Ishikawa (cell line): ENCODE results near the gene CPVL.

Experiments used
- CEBPB ChIP-seq: IDR thresholded peaks from 2 replicates; pipeline ENCODE4 v1.6.1; 2012
- CREB1 ChIP-seq: IDR thresholded peaks from 2 replicates; pipeline ENCODE4 v1.6.1; 2012; ENCODE audit warnings: low read depth
- EGR1 ChIP-seq: IDR thresholded peaks from 2 replicates; pipeline ENCODE4 v1.6.1; 2012
- EP300 ChIP-seq: IDR thresholded peaks from 2 replicates; pipeline ENCODE4 v1.6.1; 2012; ENCODE audit warnings: borderline replicate concordance
- FOXM1 ChIP-seq: IDR thresholded peaks from 2 replicates; pipeline ENCODE4 v1.6.1; 2012; ENCODE audit warnings: low read depth, borderline replicate concordance
- NFIC ChIP-seq: IDR thresholded peaks from 2 replicates; pipeline ENCODE4 v1.6.1; 2012
- RAD21 ChIP-seq: IDR thresholded peaks from 2 replicates; pipeline ENCODE4 v1.6.1; 2012; ENCODE audit warnings: low read depth
- TAF1 ChIP-seq: IDR thresholded peaks from 2 replicates; pipeline ENCODE4 v1.6.1; 2012; ENCODE audit warnings: low read depth, mild to moderate bottlenecking
- TCF12 ChIP-seq: IDR thresholded peaks from 2 replicates; pipeline ENCODE4 v1.6.1; 2012; ENCODE audit warnings: low read depth
- TEAD4 ChIP-seq: IDR thresholded peaks from 2 replicates; pipeline ENCODE4 v1.6.1; 2012
- YY1 ChIP-seq: IDR thresholded peaks from 2 replicates; pipeline ENCODE4 v1.6.1; 2012; ENCODE audit warnings: low read depth
- ZBTB7A ChIP-seq: IDR thresholded peaks from 2 replicates; pipeline ENCODE4 v1.6.1; 2012; ENCODE audit warnings: low read depth
- TF ChIP-seq, protein P1 (sequence below): IDR thresholded peaks from 2 replicates; pipeline ENCODE4 v1.6.1; 2012
- TF ChIP-seq, protein P2 (sequence below): IDR thresholded peaks from 2 replicates; pipeline ENCODE4 v1.6.1; 2012; ENCODE audit warnings: low read depth, mild to moderate bottlenecking
- TF ChIP-seq, protein P3 (sequence below): IDR thresholded peaks from 2 replicates; pipeline ENCODE4 v1.6.1; 2012

Gene CPVL

DNA sequence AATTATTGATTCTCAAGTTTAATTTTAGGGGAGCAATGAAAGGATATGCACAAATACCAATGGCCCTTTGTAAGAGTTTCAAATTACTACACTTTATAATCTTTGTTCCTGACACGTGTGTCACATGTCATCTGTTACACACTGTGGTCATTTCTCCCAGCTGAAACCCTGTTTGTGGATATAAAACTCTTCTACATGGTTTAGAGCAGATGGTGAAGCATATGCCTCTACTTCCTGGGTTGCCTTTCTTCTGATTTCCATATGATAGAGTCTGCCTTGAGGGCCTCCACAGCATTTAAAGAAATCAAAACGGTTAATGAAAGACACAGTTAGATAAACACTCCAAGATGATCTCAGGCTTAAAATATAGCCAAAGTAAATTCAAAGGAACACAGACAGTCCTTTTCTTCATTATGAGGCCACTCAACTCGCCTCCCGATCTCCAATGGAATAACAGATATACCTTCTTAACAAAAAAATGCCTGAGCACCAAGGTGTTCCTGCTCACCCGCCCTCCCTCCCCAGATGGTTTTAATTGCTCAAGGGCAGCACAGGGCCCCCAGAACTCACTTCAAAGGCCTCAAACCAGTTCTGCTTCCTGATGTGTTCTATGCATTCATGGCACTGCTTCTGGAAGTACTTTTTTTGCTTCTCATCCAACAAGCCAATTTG lies 75.0 kb downstream of the CPVL start:
- TF ChIP-seq, protein P1, sequence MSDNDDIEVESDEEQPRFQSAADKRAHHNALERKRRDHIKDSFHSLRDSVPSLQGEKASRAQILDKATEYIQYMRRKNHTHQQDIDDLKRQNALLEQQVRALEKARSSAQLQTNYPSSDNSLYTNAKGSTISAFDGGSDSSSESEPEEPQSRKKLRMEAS = no peak
- TF ChIP-seq FOXM1 (no peak), TEAD4 (no peak), RAD21 (no peak), TCF12 (no peak), CREB1 (no peak), TAF1 (no peak), ZBTB7A (no peak), EGR1 (no peak), EP300 (no peak), NFIC (no peak), YY1 (no peak), CEBPB (no peak)
- TF ChIP-seq, protein P2, sequence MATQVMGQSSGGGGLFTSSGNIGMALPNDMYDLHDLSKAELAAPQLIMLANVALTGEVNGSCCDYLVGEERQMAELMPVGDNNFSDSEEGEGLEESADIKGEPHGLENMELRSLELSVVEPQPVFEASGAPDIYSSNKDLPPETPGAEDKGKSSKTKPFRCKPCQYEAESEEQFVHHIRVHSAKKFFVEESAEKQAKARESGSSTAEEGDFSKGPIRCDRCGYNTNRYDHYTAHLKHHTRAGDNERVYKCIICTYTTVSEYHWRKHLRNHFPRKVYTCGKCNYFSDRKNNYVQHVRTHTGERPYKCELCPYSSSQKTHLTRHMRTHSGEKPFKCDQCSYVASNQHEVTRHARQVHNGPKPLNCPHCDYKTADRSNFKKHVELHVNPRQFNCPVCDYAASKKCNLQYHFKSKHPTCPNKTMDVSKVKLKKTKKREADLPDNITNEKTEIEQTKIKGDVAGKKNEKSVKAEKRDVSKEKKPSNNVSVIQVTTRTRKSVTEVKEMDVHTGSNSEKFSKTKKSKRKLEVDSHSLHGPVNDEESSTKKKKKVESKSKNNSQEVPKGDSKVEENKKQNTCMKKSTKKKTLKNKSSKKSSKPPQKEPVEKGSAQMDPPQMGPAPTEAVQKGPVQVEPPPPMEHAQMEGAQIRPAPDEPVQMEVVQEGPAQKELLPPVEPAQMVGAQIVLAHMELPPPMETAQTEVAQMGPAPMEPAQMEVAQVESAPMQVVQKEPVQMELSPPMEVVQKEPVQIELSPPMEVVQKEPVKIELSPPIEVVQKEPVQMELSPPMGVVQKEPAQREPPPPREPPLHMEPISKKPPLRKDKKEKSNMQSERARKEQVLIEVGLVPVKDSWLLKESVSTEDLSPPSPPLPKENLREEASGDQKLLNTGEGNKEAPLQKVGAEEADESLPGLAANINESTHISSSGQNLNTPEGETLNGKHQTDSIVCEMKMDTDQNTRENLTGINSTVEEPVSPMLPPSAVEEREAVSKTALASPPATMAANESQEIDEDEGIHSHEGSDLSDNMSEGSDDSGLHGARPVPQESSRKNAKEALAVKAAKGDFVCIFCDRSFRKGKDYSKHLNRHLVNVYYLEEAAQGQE = no peak
- TF ChIP-seq, protein P3, sequence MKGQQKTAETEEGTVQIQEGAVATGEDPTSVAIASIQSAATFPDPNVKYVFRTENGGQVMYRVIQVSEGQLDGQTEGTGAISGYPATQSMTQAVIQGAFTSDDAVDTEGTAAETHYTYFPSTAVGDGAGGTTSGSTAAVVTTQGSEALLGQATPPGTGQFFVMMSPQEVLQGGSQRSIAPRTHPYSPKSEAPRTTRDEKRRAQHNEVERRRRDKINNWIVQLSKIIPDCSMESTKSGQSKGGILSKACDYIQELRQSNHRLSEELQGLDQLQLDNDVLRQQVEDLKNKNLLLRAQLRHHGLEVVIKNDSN = no peak

DNA sequence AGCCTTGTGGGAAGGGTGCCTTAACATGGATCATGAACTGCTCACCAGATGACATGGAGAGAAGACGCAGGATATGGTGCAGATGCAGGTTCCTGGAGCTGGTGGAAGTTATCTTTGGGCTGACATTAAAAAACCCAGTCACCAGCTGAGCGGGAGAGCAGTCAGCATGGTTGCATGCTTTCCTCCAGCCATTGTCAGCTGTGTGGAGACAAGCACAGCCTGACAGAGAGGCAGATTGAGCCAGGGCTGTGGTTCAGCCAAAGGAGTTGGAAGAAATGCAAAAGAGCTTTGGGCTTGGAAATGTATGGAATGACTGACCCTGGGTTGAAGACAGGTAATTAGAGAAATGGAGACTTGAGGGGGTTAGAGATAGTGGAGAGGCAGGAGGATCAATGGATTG lies 79.7 kb downstream of the CPVL start:
- TF ChIP-seq EGR1 (no peak), TEAD4 (no peak), YY1 (no peak), RAD21 (no peak), CREB1 (no peak)
- TF ChIP-seq, protein P1 = no peak

DNA sequence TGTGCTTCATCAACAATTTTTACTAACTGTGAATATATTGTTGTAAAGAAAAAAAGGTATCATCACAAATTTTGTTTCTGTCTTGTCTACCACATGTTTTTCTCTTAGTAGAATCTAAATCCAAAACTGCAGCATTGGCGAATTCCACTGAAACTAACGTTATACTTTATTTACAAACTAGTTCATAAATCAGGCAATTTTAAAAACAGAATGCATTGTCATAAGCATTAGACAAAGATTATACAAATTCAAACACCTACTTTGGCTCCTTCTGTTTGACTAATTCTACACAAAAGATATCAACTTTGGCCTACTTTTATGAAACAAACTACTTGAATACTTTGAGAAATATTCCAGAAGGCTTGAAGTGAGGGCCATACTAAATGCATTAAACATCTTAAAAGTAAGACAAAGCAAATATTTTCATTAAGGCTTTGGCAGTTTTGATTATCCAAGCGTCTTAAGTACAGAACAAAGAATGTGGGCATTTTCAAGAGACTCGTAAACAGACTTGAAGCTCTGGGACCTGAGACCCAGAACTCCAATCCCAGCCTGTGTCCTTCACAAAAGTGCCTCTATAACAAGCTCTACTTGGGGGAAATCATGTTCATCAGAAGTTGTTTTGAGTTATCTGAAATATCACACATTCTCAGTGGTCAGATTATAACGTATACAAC lies 81.0 kb downstream of the CPVL start:
- TF ChIP-seq, protein P1 = no peak
- TF ChIP-seq FOXM1 (no peak), TAF1 (no peak), YY1 (no peak), TCF12 (no peak), CEBPB (no peak), RAD21 (no peak)

DNA sequence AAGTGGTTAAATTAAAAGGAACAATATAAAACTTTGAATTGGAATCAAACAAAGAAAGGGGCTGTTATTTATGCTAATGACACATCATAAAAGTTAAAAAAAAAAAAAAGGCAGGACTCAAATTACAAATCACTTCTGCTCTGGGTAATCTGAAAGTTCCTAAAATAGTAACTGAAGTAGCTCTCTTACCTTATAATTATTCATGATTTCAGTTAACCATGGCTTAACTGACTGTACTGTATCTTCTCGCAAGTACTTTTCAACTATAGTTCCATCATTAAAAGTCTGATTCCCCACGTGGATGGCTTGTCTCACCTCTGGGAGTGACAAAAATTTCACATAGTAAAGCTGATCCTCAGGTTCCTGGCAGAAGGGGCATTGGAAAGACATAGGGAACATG lies 82.5 kb downstream of the CPVL start:
- TF ChIP-seq NFIC = no peak
- no peak for TF ChIP-seq RAD21
- TF ChIP-seq CEBPB = no peak
- no peak for TF ChIP-seq TEAD4

DNA sequence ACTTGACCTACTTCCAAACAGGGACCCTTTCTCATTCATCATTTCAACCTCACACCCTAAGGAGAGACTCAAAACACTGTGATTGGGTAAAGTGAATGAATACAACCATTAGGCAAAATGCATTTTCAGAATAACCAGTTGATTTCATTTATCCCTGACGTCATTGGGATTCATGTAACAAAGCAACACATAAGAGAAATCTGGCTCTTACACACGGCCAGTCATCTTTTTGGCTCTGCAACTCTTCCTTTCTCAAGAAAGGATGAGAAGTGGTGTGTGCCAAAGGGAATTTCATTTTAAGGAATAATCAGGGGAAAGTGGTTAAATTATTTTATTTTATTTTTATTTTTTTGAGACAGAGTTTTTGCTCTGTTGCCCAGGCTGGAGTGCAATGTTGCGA lies 83.1 kb downstream of the CPVL start:
- TF ChIP-seq YY1 (no peak), CREB1 (no peak), FOXM1 (no peak), TEAD4 (no peak), EGR1 (no peak), TAF1 (no peak), RAD21 (no peak), EP300 (no peak)
- TF ChIP-seq, protein P3 = no peak

DNA sequence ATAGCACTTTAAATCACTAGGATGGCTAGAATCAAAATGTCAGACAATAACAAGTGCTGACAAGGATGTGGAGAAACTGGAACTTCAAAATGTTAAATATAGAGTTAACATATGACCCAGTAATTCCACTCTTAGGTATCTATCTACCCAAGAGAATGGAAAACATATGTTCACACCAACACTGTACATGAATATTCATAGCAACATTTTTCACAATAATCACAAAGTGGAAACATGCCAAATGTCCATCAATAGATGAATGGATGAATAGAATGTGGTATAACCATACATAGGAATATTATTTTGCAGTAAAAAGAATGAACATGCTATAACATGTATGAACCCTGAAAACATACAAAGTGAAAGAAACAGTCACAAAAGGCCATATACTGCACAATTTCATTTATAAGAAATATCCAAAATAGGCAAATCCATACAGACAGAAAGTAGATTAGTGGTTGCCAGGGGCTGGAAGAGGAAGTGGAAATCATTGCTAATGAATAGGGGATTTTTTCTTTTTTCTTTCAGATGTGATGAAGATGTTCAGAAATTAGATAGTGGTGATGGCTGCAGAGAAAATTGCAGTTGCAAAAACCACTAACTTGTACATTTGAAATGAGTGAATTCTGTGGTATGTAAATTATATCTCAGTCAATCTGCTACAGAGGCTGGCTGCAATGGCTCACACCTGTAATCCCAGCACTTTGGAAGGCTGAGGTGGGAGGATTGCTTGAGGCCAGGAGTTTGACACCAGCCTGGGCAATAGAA lies 93.0 kb downstream of the CPVL start:
- no peak for TF ChIP-seq RAD21
- TF ChIP-seq CREB1 = no peak
- no peak for TF ChIP-seq CEBPB
- no peak for TF ChIP-seq YY1
- TF ChIP-seq ZBTB7A = no peak
- TF ChIP-seq EP300 = no peak
- TF ChIP-seq, protein P1 = no peak
- no peak for TF ChIP-seq EGR1
- TF ChIP-seq TCF12 = no peak
- no peak for TF ChIP-seq TEAD4
- no peak for TF ChIP-seq TAF1
- TF ChIP-seq, protein P3 = no peak
- TF ChIP-seq, protein P2 = no peak
- no peak for TF ChIP-seq FOXM1
- TF ChIP-seq NFIC = no peak
